Measurements from ENCODE around the gene TMEM236. TPM values are rescaled to one million over a fixed set of nuclear protein-coding genes. Genes with fewer than 3 reads are reported as not detected.

The TMEM236 gene
- total and polyA plus RNA-seq, 2 of the 4 experiments (the other 2 are of a cell fraction), result not detected

GRCh38 chr10:17749890-17750289 lies 2.1 kb upstream of the TMEM236 start:
- Histone ChIP-seq H3K4me1 (ENCODE audit: control insufficient read depth, insufficient read depth, low read length) (no peaks in the 10 kb centered on the region), H2AK5ac (ENCODE audit: low read depth, low read length) (no peak overlapping the region), H3K23ac (ENCODE audit: low read depth, low read length) (no peak overlapping the region), H3K36me3 (ENCODE audit: control insufficient read depth, insufficient read depth, low read length) (no peaks in the 10 kb centered on the region), H3K4me3 (ENCODE audit: insufficient read depth, low read depth, low read length) (no peak overlapping the region), H3K4ac (ENCODE audit: low read depth, low read length) (no peak overlapping the region), H4K5ac (ENCODE audit: low read depth, low read length) (no peak overlapping the region), H2AFZ (replicated peaks; ENCODE audit: low read length, poor library complexity) (no peak overlapping the region), H4K20me1 (ENCODE audit: insufficient read depth, low read length) (no peaks in the 10 kb centered on the region), H3K18ac (ENCODE audit: low read depth, low read length) (no peak overlapping the region), H3K27me3 (ENCODE audit: control insufficient read depth, insufficient read depth, low read length) (peaks cover 4% of the 10 kb centered on the region; the same call in 1 of the 2 replicates), H3K79me1 (ENCODE audit: low read depth in 1 of 2, low read length in 2 of 2) (no peaks in the 10 kb centered on the region), H3K9ac (ENCODE audit: low read depth, low read length) (no peak overlapping the region), H2BK120ac (ENCODE audit: low read depth, low read length) (no peak overlapping the region), H2BK15ac (ENCODE audit: low read depth, low read length) (no peak overlapping the region), H2BK20ac (ENCODE audit: low read depth, low read length) (no peak overlapping the region), H4K91ac (ENCODE audit: insufficient read depth, low read depth, low read length) (no peak overlapping the region), H3K56ac (ENCODE audit: extremely low read depth, insufficient read depth, low read length) (no peak overlapping the region; the same call in 1 of the 2 replicates), H3K9me1 (ENCODE audit: insufficient read depth, low read length) (no peaks in the 10 kb centered on the region), H3K4me2 (ENCODE audit: low read depth, low read length) (no peak overlapping the region), H2BK5ac (ENCODE audit: low read depth, low read length, poor library complexity, severe bottlenecking) (no peak overlapping the region), H3K9me3 (ENCODE audit: control insufficient read depth, insufficient read depth, low read length) (no peaks in the 10 kb centered on the region), H2AK9ac (replicated peaks; ENCODE audit: low read depth, low read length, poor library complexity) (no peak overlapping the region), H4K8ac (ENCODE audit: low read depth in 2 of 2, low read length in 2 of 2) (no peak overlapping the region), H3K27ac (ENCODE audit: insufficient read depth, low read length) (no peak overlapping the region), H3K14ac (replicated peaks; ENCODE audit: low read depth, low read length) (no peak overlapping the region)
- no peak for ATAC-seq (ENCODE audit: low read depth)
- in situ Hi-C loops (cut with MboI; ENCODE audit: low sequenced_read_pairs) (no loop called here), intact Hi-C loops (cut with micrococcal nuclease) (no loop called here), dilution Hi-C loops (cut with HindIII; ENCODE audit: low sequenced_read_pairs, unreplicated experiment) (no loop called here)
- TF ChIP-seq MXI1 (IDR thresholded peaks at IDR 0.05; ENCODE audit: borderline replicate concordance, low read depth, low read length) (no peak), MAFK (IDR thresholded peaks at IDR 0.05; ENCODE audit: low read depth, low read length) (no peak), POLR2A (IDR thresholded peaks at IDR 0.05; ENCODE audit: low read depth, low read length) (no peak), CHD1 (IDR thresholded peaks at IDR 0.05; ENCODE audit: low read depth, low read length) (no peak), ELK1 (IDR thresholded peaks at IDR 0.05; ENCODE audit: borderline replicate concordance, low read depth, low read length) (no peak), RCOR1 (IDR thresholded peaks at IDR 0.05; ENCODE audit: insufficient replicate concordance, low read length) (no peak), RFX5 (IDR thresholded peaks at IDR 0.05; ENCODE audit: low read depth, low read length) (no peak), MAZ (IDR thresholded peaks at IDR 0.05; ENCODE audit: borderline replicate concordance, low read depth, low read length) (no peak), CEBPB (IDR thresholded peaks at IDR 0.05; ENCODE audit: low read depth, low read length) (no peak), RAD21 (IDR thresholded peaks at IDR 0.05; ENCODE audit: low read length) (no peak), USF2 (IDR thresholded peaks at IDR 0.05; ENCODE audit: low read depth, low read length) (no peak), NFE2L2 (IDR thresholded peaks at IDR 0.05; ENCODE audit: low read depth, low read length) (no peak), SMC3 (IDR thresholded peaks at IDR 0.05; ENCODE audit: low read depth, low read length) (no peak), CTCF (conservative IDR thresholded peaks at IDR 0.05; ENCODE audit: low read depth, low read length) (no peak)
- 60% methylated on average over 1 of the region's 8 CpGs; no CpG with 5 or more reads in 1 of the 2 experiments for WGBS, 2 experiments (ENCODE audit: extremely low coverage in 2 of 2, insufficient read length in 1 of 2)
- CTCF ChIA-PET, result no interaction called here
- no TSS peak for BruUV-seq (replicated peaks)
- POLR2A ChIA-PET (ENCODE audit: unreplicated experiment), result no interaction called here
- no peak for DNase-seq
